Cardiac muscle cell (in vitro differentiated cells and primary cell): Measurements from ENCODE around the gene CELF1. TPM values are rescaled to one million over a fixed set of nuclear protein-coding genes. Genes with fewer than 3 reads are reported as not detected.

Experiments used
- DNase-seq, 2 donors: peaks; one replicate each; pipeline versions ENCODE4 v3.0.0 to v3.0.0-alpha.2; 2010 to 2017; ENCODE audit warnings: low read depth in 1 of 2, low spot score in 1 of 2
- H3K27ac ChIP-seq: fragments of 200-600 bp; sonication (generic); 2 replicates; pipeline ENCODE4 v1.5.1; 2016
- H3K27me3 ChIP-seq: fragments of 200-600 bp; sonication (generic); 2 replicates; pipeline ENCODE4 v1.6.0; 2016; ENCODE audit warnings: control low read depth
- H3K36me3 ChIP-seq: fragments of 200-600 bp; sonication (generic); 2 replicates; pipeline ENCODE4 v1.5.1; 2016; ENCODE audit warnings: control low read depth
- H3K4me1 ChIP-seq: fragments of 200-600 bp; sonication (generic); 2 replicates; pipeline ENCODE4 v1.8.1; 2017; ENCODE audit warnings: low read depth, mild to moderate bottlenecking, mixed run types
- H3K4me3 ChIP-seq: fragments of 200-600 bp; sonication (generic); 2 replicates; pipeline ENCODE4 v1.5.1; 2016; ENCODE audit warnings: mild to moderate bottlenecking
- H3K9me3 ChIP-seq: fragments of 200-600 bp; sonication (generic); 2 replicates; pipeline ENCODE4 v1.5.1; 2017; ENCODE audit warnings: low read depth, mild to moderate bottlenecking, control low read depth
- CTCF ChIP-seq: IDR thresholded peaks from 2 replicates; pipeline ENCODE4 v1.5.1; 2012; ENCODE audit warnings: low read depth, mild to moderate bottlenecking, low read length
- polyA plus RNA-seq: library from polyadenylated mRNA; unstranded; fragments of >200 nt; fragmentation: Nextera tagmentation; extraction: Ambion mirVana; gene quantifications from 2 replicates; pipeline ENCODE4 v1.2.1, GENCODE V29; 2016
- total RNA-seq: library from RNA; depleted of rRNA; stranded (reverse); fragments of >200 nt; gene quantifications from 2 replicates; pipeline ENCODE4 v1.2.3, GENCODE V29; 2016

Gene CELF1
- total and polyA plus RNA-seq, 2 experiments from 2014 or later, result 98.9 to 178 TPM

DNA sequence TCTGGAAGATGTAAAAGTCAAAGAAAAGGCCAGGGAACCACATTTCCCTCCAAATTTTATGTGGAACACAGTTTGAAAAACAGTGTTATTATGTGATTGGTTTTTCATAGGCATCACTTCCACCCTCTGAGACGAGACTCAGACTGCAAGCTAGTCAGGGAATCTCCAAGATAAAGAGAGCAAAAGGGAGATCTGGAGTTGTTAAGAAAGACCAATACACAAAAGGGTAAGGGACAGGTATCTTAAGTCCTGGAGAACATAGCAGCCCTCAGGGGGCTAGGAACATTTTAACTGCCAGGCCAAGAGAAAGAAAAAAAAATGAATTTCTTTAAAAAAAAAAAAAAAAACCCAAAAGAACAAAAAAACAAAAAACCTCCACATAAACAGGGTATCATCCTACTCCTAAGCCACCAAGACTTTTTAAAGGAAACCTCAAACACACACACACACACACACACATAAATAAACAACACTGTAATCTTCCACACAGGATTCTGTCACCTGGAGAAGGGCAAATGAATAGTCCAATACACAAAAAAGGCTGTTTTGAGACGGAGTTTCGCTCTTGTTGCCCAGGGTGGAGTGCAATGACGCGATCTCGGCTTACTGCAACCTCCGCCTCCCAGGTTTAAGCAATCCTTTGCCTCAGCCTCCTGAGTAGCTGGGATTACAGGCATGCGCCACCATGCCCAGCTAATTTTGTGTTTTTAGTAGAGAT lies 44.5 kb downstream of the CELF1 start:
- H3K36me3 ChIP-seq, result no peaks in the 10 kb centered on the region
- H3K4me1 ChIP-seq, result peaks cover 25% of the 10 kb centered on the region
- H3K9me3 ChIP-seq, result no peaks in the 10 kb centered on the region
- H3K27me3 ChIP-seq, result no peaks in the 10 kb centered on the region
- no peak overlapping the region for H3K4me3 ChIP-seq
- no peak for DNase-seq
- peak overlapping the region; percentile 92 for H3K27ac ChIP-seq
- no peak for TF ChIP-seq CTCF

GRCh38 chr11:47507563-47508239 lies 45.2 kb downstream of the CELF1 start:
- TF ChIP-seq CTCF, result no peak
- Histone ChIP-seq H3K27me3 (no peaks in the 10 kb centered on the region), H3K4me3 (no peak overlapping the region), H3K36me3 (no peaks in the 10 kb centered on the region), H3K27ac (peak overlapping the region; percentile 92), H3K4me1 (peaks cover 25% of the 10 kb centered on the region), H3K9me3 (no peaks in the 10 kb centered on the region)
- DNase-seq, result no peak

GRCh38 chr11:47506795-47507562 lies 46.0 kb downstream of the CELF1 start:
- no peaks in the 10 kb centered on the region for H3K27me3 ChIP-seq
- no peaks in the 10 kb centered on the region for H3K9me3 ChIP-seq
- H3K4me1 ChIP-seq, result peaks cover 25% of the 10 kb centered on the region
- DNase-seq, result peak in 1 of 2 donors; percentile 8
- no peak overlapping the region for H3K4me3 ChIP-seq
- TF ChIP-seq CTCF, result no peak
- H3K27ac ChIP-seq, result peak overlapping the region; percentile 92
- no peaks in the 10 kb centered on the region for H3K36me3 ChIP-seq

- no peak overlapping the region for H3K4me3 ChIP-seq
- no peak for TF ChIP-seq CTCF
- H3K36me3 ChIP-seq, result no peaks in the 10 kb centered on the region
- peak in 1 of 2 donors; percentile 67 for DNase-seq
- no peaks in the 10 kb centered on the region for H3K27me3 ChIP-seq
- H3K9me3 ChIP-seq, result no peaks in the 10 kb centered on the region
- peak overlapping the region; percentile 92 for H3K27ac ChIP-seq
- peaks cover 27% of the 10 kb centered on the region for H3K4me1 ChIP-seq
Observed at GRCh38 chr11:47506373-47506772, 46.6 kb downstream of the CELF1 start.

- Histone ChIP-seq H3K27me3 (no peaks in the 10 kb centered on the region), H3K36me3 (no peaks in the 10 kb centered on the region), H3K4me1 (peaks cover 41% of the 10 kb centered on the region), H3K4me3 (no peak overlapping the region), H3K9me3 (no peaks in the 10 kb centered on the region), H3K27ac (peak overlapping the region; percentile 60)
- no peak for DNase-seq
- no peak for TF ChIP-seq CTCF
Observed at GRCh38 chr11:47504910-47505309, 48.0 kb downstream of the CELF1 start.
